ENCODE measurements around the gene PGBD5. TPM values are rescaled to one million over a fixed set of nuclear protein-coding genes. Genes with fewer than 3 reads are reported as not detected.

PGBD5 gene
- total and polyA plus RNA-seq, 2 donors (not counting 1 experiment from before 2014, with no cell fraction given) = 0.10 to 0.17 TPM

- Histone ChIP-seq H3K9ac (ENCODE audit: insufficient read depth, low read length) (no peak overlapping the region), H3K4me1 (ENCODE audit: control insufficient read depth, extremely low read depth, insufficient read depth, low read length) (no peaks in the 10 kb centered on the region), H3K4me3 (replicated peaks in 1 of 4; ENCODE audit: control extremely low read depth in 1 of 4, insufficient read depth in 1 of 4, low read depth in 3 of 4, low read length in 4 of 4) (no peak overlapping the region), H3K79me2 (ENCODE audit: control insufficient read depth, insufficient read depth, low read length) (no peaks in the 10 kb centered on the region), H3K9me3 (ENCODE audit: control insufficient read depth, insufficient read depth, low read depth, low read length) (no peaks in the 10 kb centered on the region), H3K4me2 (ENCODE audit: extremely low read depth, insufficient read depth, low read length) (no peak overlapping the region), H3K27ac (ENCODE audit: insufficient read depth, low read length) (no peak overlapping the region), H3K36me3 (ENCODE audit: control insufficient read depth, insufficient read depth, low read length) (no peaks in the 10 kb centered on the region), H3K27me3 (ENCODE audit: control insufficient read depth, insufficient read depth, low read length) (no peaks in the 10 kb centered on the region), H2AFZ (ENCODE audit: low read length) (no peak overlapping the region), H4K20me1 (ENCODE audit: control insufficient read depth, extremely low read depth, insufficient read depth, low read length) (no peaks in the 10 kb centered on the region)
- no peak for DNase-seq (ENCODE audit: low read depth in 2 of 2)
- TF ChIP-seq CTCF (conservative IDR thresholded peaks at IDR 0.05 in 1 of 2, IDR thresholded peaks at IDR 0.05 in 1 of 2; ENCODE audit: low read depth in 1 of 2, low read length in 2 of 2) = no peak
- TF ChIP-seq EZH2 (IDR thresholded peaks at IDR 0.05; ENCODE audit: low read length, missing control alignments) = no peak
These were observed 138.3 kb downstream of the PGBD5 start for GRCh38 chr1:230287674-230288315.

GRCh38 chr1:230286890-230287269 lies 139.3 kb downstream of the PGBD5 start:
- H3K4me1 ChIP-seq (ENCODE audit: control insufficient read depth, extremely low read depth, insufficient read depth, low read length) = no peaks in the 10 kb centered on the region
- H3K9ac ChIP-seq (ENCODE audit: insufficient read depth, low read length) = no peak overlapping the region
- no peaks in the 10 kb centered on the region for H3K79me2 ChIP-seq (ENCODE audit: control insufficient read depth, insufficient read depth, low read length)
- no peak overlapping the region for H2AFZ ChIP-seq (ENCODE audit: low read length)
- H3K9me3 ChIP-seq (ENCODE audit: control insufficient read depth, insufficient read depth, low read depth, low read length) = no peaks in the 10 kb centered on the region
- no peak overlapping the region for H3K4me3 ChIP-seq (replicated peaks in 1 of 4; ENCODE audit: control extremely low read depth in 1 of 4, insufficient read depth in 1 of 4, low read depth in 3 of 4, low read length in 4 of 4)
- no peak for DNase-seq (ENCODE audit: low read depth in 2 of 2)
- TF ChIP-seq EZH2 (IDR thresholded peaks at IDR 0.05; ENCODE audit: low read length, missing control alignments) (no peak), CTCF (conservative IDR thresholded peaks at IDR 0.05 in 1 of 2, IDR thresholded peaks at IDR 0.05 in 1 of 2; ENCODE audit: low read depth in 1 of 2, low read length in 2 of 2) (no peak)
- H4K20me1 ChIP-seq (ENCODE audit: control insufficient read depth, extremely low read depth, insufficient read depth, low read length) = no peaks in the 10 kb centered on the region
- no peak overlapping the region for H3K4me2 ChIP-seq (ENCODE audit: extremely low read depth, insufficient read depth, low read length)
- H3K36me3 ChIP-seq (ENCODE audit: control insufficient read depth, insufficient read depth, low read length) = no peaks in the 10 kb centered on the region
- no peaks in the 10 kb centered on the region for H3K27me3 ChIP-seq (ENCODE audit: control insufficient read depth, insufficient read depth, low read length)
- H3K27ac ChIP-seq (ENCODE audit: insufficient read depth, low read length) = no peak overlapping the region

- no peak for DNase-seq (ENCODE audit: low read depth in 2 of 2)
- Histone ChIP-seq H3K27me3 (ENCODE audit: control insufficient read depth, insufficient read depth, low read length) (no peaks in the 10 kb centered on the region), H3K9me3 (ENCODE audit: control insufficient read depth, insufficient read depth, low read depth, low read length) (no peaks in the 10 kb centered on the region), H3K79me2 (ENCODE audit: control insufficient read depth, insufficient read depth, low read length) (no peaks in the 10 kb centered on the region), H3K27ac (ENCODE audit: insufficient read depth, low read length) (no peak overlapping the region), H3K4me3 (replicated peaks in 1 of 4; ENCODE audit: control extremely low read depth in 1 of 4, insufficient read depth in 1 of 4, low read depth in 3 of 4, low read length in 4 of 4) (no peak overlapping the region), H3K4me1 (ENCODE audit: control insufficient read depth, extremely low read depth, insufficient read depth, low read length) (no peaks in the 10 kb centered on the region), H3K9ac (ENCODE audit: insufficient read depth, low read length) (no peak overlapping the region), H3K36me3 (ENCODE audit: control insufficient read depth, insufficient read depth, low read length) (no peaks in the 10 kb centered on the region), H4K20me1 (ENCODE audit: control insufficient read depth, extremely low read depth, insufficient read depth, low read length) (no peaks in the 10 kb centered on the region), H3K4me2 (ENCODE audit: extremely low read depth, insufficient read depth, low read length) (no peak overlapping the region), H2AFZ (ENCODE audit: low read length) (no peak overlapping the region)
- TF ChIP-seq EZH2 (IDR thresholded peaks at IDR 0.05; ENCODE audit: low read length, missing control alignments) (no peak), CTCF (conservative IDR thresholded peaks at IDR 0.05 in 1 of 2, IDR thresholded peaks at IDR 0.05 in 1 of 2; ENCODE audit: low read depth in 1 of 2, low read length in 2 of 2) (no peak)
These were observed 139.8 kb downstream of the PGBD5 start for GRCh38 chr1:230286166-230286889.

All from fibroblast of lung (primary cell).